ENCODE results near the gene DVL1. TPM values are rescaled to one million over a fixed set of nuclear protein-coding genes. Genes with fewer than 3 reads are reported as not detected.
A peak's percentile ranks its signal among the peaks of the same experiment; 100 is the strongest.

DVL1 gene
- total RNA-seq, 2 donors from 2014 or later = 49.9 to 71.3 TPM

- Histone ChIP-seq H3K27ac (no peak overlapping the region), H3K9me3 (no peaks in the 10 kb centered on the region), H3K4me1 (peaks cover 17% of the 10 kb centered on the region), H3K4me3 (no peak overlapping the region), H3K36me3 (no peaks in the 10 kb centered on the region), H3K27me3 (no peaks in the 10 kb centered on the region), H3K9ac (ENCODE audit: low read depth in 2 of 2, low read length in 2 of 2) (peak overlapping the region in 1 of 2 donors; percentile 2)
- intact Hi-C loops (cut with DNase I) = no loop called here
- DNase-seq = no peak
- TF ChIP-seq CTCF (IDR thresholded peaks at IDR 0.05) = peak; percentile 30
Measured at GRCh38 chr1:1344655-1345361, 4.4 kb downstream of the DVL1 start.

- H3K9ac ChIP-seq (ENCODE audit: low read depth in 2 of 2, low read length in 2 of 2) = no peak overlapping the region
Measured at GRCh38 chr1:1343811-1344421, 5.3 kb downstream of the DVL1 start.

GRCh38 chr1:1342584-1343115 is 6.6 kb downstream of the DVL1 start:
- no peak for DNase-seq
- no peak overlapping the region for H3K27ac ChIP-seq
- no peaks in the 10 kb centered on the region for H3K9me3 ChIP-seq
- TF ChIP-seq CTCF (IDR thresholded peaks at IDR 0.05) = no peak
- intact Hi-C loops (cut with DNase I) = no loop called here
- H3K27me3 ChIP-seq = no peaks in the 10 kb centered on the region
- H3K9ac ChIP-seq (ENCODE audit: low read depth in 2 of 2, low read length in 2 of 2) = no peak overlapping the region
- peaks cover 14% of the 10 kb centered on the region for H3K4me1 ChIP-seq
- no peaks in the 10 kb centered on the region for H3K36me3 ChIP-seq
- no peak overlapping the region for H3K4me3 ChIP-seq

More at GRCh38 chr1:1343811-1344421, 5.3 kb downstream of the DVL1 start:
- no peak for TF ChIP-seq CTCF (IDR thresholded peaks at IDR 0.05)
- H3K36me3 ChIP-seq = no peaks in the 10 kb centered on the region
- H3K27me3 ChIP-seq = no peaks in the 10 kb centered on the region
- H3K27ac ChIP-seq = no peak overlapping the region
- DNase-seq = no peak
- no peaks in the 10 kb centered on the region for H3K9me3 ChIP-seq
- no peak overlapping the region for H3K4me3 ChIP-seq
- intact Hi-C loops (cut with DNase I) = no loop called here
- peaks cover 17% of the 10 kb centered on the region for H3K4me1 ChIP-seq

- TF ChIP-seq CTCF (IDR thresholded peaks at IDR 0.05) = no peak
- intact Hi-C loops (cut with DNase I) = no loop called here
- Histone ChIP-seq H3K36me3 (no peaks in the 10 kb centered on the region), H3K27me3 (no peaks in the 10 kb centered on the region), H3K9ac (ENCODE audit: low read depth in 2 of 2, low read length in 2 of 2) (no peak overlapping the region), H3K4me3 (no peak overlapping the region), H3K27ac (no peak overlapping the region), H3K4me1 (peaks cover 9% of the 10 kb centered on the region), H3K9me3 (no peaks in the 10 kb centered on the region)
- no peak for DNase-seq
Measured at GRCh38 chr1:1342061-1342562, 7.1 kb downstream of the DVL1 start.

- Histone ChIP-seq H3K4me1 (peaks cover 9% of the 10 kb centered on the region), H3K9ac (ENCODE audit: low read depth in 2 of 2, low read length in 2 of 2) (no peak overlapping the region), H3K27me3 (no peaks in the 10 kb centered on the region), H3K27ac (no peak overlapping the region), H3K4me3 (no peak overlapping the region), H3K36me3 (no peaks in the 10 kb centered on the region), H3K9me3 (no peaks in the 10 kb centered on the region)
- no peak for DNase-seq
- no peak for TF ChIP-seq CTCF (IDR thresholded peaks at IDR 0.05)
- intact Hi-C loops (cut with DNase I) = no loop called here
Measured at GRCh38 chr1:1341549-1342021, 7.6 kb downstream of the DVL1 start.

Measured in colonic mucosa (tissue), 4 donors.